PFSK-1 (cell line): ENCODE results near the gene RERE.

Source experiments
- POLR2AphosphoS5 ChIP-seq: IDR thresholded peaks from 2 replicates; pipeline ENCODE4 v1.6.1; 2012; ENCODE audit warnings: low read depth, mild to moderate bottlenecking, control low read depth, low read length, moderate library complexity
- SIN3A ChIP-seq: IDR thresholded peaks from 2 replicates; pipeline ENCODE4 v1.6.1; 2012; ENCODE audit warnings: mild to moderate bottlenecking, low read length, moderate library complexity, borderline replicate concordance; ENCODE audit not compliant: insufficient read depth
- TF ChIP-seq, protein P1 (sequence below), 2 experiments: IDR thresholded peaks; 2 replicates each; pipeline versions ENCODE4 v1.6.1 to v1.8.0; 2011 to 2012; ENCODE audit warnings: low read depth in 2 of 2, low read length in 2 of 2, control low read depth in 1 of 2, inconsistent platforms in 1 of 2, mild to moderate bottlenecking in 1 of 2, moderate library complexity in 1 of 2; ENCODE audit not compliant: insufficient read depth in 1 of 2

DNA sequence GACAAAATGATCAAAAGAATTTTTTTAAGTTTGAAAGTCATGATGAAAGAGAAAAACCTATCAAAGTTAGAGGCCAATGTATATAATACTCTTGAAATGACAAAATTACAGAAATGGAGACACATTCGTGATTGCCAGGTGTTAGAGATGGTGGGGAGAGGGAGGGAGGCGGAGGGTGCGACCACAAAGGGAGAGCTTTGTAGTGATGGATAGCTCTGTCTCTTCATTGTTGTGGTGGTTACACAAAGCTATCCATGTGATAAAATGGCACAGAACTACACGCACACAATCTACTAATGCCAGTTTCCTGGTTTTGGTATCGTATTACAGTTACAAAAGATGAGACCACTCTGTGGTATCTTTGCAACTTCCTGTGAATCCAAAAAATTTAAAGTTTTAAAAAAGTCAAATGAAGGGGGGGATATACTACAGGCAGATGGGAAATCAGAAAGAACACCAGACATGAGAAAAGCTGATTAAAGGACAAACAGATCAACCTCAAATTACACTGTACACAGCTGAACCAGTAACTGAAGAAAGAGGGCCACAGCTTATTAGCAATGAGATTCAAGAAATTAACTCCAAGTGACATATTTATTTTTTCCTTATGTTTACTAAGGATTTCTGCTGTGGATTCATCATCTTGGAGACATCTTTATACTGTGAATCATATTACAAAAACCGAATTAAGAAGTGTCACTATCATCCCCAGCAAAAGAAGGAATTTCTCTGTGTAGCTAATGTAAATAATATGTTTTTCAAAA, 300.5 kb downstream of the RERE start:
- TF ChIP-seq, protein P1, sequence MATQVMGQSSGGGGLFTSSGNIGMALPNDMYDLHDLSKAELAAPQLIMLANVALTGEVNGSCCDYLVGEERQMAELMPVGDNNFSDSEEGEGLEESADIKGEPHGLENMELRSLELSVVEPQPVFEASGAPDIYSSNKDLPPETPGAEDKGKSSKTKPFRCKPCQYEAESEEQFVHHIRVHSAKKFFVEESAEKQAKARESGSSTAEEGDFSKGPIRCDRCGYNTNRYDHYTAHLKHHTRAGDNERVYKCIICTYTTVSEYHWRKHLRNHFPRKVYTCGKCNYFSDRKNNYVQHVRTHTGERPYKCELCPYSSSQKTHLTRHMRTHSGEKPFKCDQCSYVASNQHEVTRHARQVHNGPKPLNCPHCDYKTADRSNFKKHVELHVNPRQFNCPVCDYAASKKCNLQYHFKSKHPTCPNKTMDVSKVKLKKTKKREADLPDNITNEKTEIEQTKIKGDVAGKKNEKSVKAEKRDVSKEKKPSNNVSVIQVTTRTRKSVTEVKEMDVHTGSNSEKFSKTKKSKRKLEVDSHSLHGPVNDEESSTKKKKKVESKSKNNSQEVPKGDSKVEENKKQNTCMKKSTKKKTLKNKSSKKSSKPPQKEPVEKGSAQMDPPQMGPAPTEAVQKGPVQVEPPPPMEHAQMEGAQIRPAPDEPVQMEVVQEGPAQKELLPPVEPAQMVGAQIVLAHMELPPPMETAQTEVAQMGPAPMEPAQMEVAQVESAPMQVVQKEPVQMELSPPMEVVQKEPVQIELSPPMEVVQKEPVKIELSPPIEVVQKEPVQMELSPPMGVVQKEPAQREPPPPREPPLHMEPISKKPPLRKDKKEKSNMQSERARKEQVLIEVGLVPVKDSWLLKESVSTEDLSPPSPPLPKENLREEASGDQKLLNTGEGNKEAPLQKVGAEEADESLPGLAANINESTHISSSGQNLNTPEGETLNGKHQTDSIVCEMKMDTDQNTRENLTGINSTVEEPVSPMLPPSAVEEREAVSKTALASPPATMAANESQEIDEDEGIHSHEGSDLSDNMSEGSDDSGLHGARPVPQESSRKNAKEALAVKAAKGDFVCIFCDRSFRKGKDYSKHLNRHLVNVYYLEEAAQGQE (IDR thresholded peaks at IDR 0.05; ENCODE audit: insufficient read depth in 1 of 2, low read depth in 2 of 2, low read length in 2 of 2), result no peak
- TF ChIP-seq SIN3A (no peak), POLR2AphosphoS5 (no peak)
